Measurements from ENCODE around the gene DNAJC5. TPM values are rescaled to one million over a fixed set of nuclear protein-coding genes. Genes with fewer than 3 reads are reported as not detected.

The DNAJC5 gene
- total RNA-seq, 2 experiments from 2014 or later, result 32.1 to 32.9 TPM

Other genes starting within 250 kb of the DNAJC5 start
- gene STMN3, start 241.7 kb upstream of the DNAJC5 start, total RNA-seq, result 10 to 100 TPM; 10.2 to 11.7 TPM
- gene RTEL1, start 236.8 kb upstream of the DNAJC5 start, total RNA-seq, result 10 to 100 TPM; 43.9 to 44.8 TPM
- gene TNFRSF6B, start 198.5 kb upstream of the DNAJC5 start, total RNA-seq, result not detected
- 10 to 100 TPM; 49.5 to 50.1 TPM for gene ARFRP1, start 187.2 kb upstream of the DNAJC5 start, total RNA-seq
- 10 to 100 TPM; 22.0 to 22.1 TPM for gene ZGPAT, start 187.1 kb upstream of the DNAJC5 start, total RNA-seq
- 10 to 100 TPM in 1 of 2 experiments, 1 to 10 TPM in 1; 9.3 to 12.2 TPM for gene LIME1, start 158.5 kb upstream of the DNAJC5 start, total RNA-seq
- gene SLC2A4RG, start 155.3 kb upstream of the DNAJC5 start, total RNA-seq, result 10 to 100 TPM; 25.7 to 29.3 TPM
- gene ZBTB46, start 63.9 kb upstream of the DNAJC5 start, total RNA-seq, result under 1 TPM in 1 of 2 experiments, not detected in 1; 0.04 TPM
- not detected for gene ABHD16B, start 33.6 kb upstream of the DNAJC5 start, total RNA-seq
- 10 to 100 TPM; 58.6 to 58.9 TPM for gene TPD52L2, start 29.9 kb upstream of the DNAJC5 start, total RNA-seq
- 10 to 100 TPM; 27.6 to 28.9 TPM for gene UCKL1, start 61.3 kb downstream of the DNAJC5 start, total RNA-seq
- 10 to 100 TPM; 11.6 to 11.8 TPM for gene ZNF512B, start 74.8 kb downstream of the DNAJC5 start, total RNA-seq
- 10 to 100 TPM; 16.7 to 19.3 TPM for gene SAMD10, start 84.5 kb downstream of the DNAJC5 start, total RNA-seq
- 10 to 100 TPM; 64.5 to 64.6 TPM for gene PRPF6, start 86.0 kb downstream of the DNAJC5 start, total RNA-seq
- gene C20orf204, start 141.1 kb downstream of the DNAJC5 start, total RNA-seq, result 1 to 10 TPM; 2.1 to 2.5 TPM
- gene SOX18, start 154.5 kb downstream of the DNAJC5 start, total RNA-seq, result not detected
- gene TCEA2, start 168.1 kb downstream of the DNAJC5 start, total RNA-seq, result 10 to 100 TPM; 37.8 to 38.6 TPM
- gene RGS19, start 184.4 kb downstream of the DNAJC5 start, total RNA-seq, result 10 to 100 TPM; 26.4 to 31.8 TPM
- gene OPRL1, start 185.0 kb downstream of the DNAJC5 start, total RNA-seq, result under 1 TPM; 0.16 to 0.25 TPM
- under 1 TPM; 0.47 to 0.50 TPM for gene LKAAEAR1, start 189.3 kb downstream of the DNAJC5 start, total RNA-seq
- gene NPBWR2, start 212.4 kb downstream of the DNAJC5 start, total RNA-seq, result not detected

All from activated naive CD8-positive, alpha-beta T cell treated with anti-CD3 and anti-CD28 coated beads for 36 hours (primary cell).